ENCODE measurements around the gene SRCAP. TPM values are rescaled to one million over a fixed set of nuclear protein-coding genes. Genes with fewer than 3 reads are reported as not detected.

Gene SRCAP
- total RNA-seq, 1 experiment from 2014 or later: 58.5 TPM

- TF ChIP-seq ARID4B (CRISPR knock-in tag; IDR thresholded peaks at IDR 0.05; ENCODE audit: borderline replicate concordance): 0 out of 2 replicates have a peak, but pooled peaks have one; percentile 31
- no peak for TF ChIP-seq USF1 (CRISPR knock-in tag; IDR thresholded peaks at IDR 0.05)
- TF ChIP-seq ZNF423 (CRISPR knock-in tag; IDR thresholded peaks at IDR 0.05): 0 out of 2 replicates have a peak, but pooled peaks have one; percentile 8
- no peak for TF ChIP-seq E2F1 (CRISPR knock-in tag; IDR thresholded peaks at IDR 0.05)
Measured at GRCh38 chr16:30650369-30651123, 48.4 kb upstream of the SRCAP start, which contains the start of gene PRR14 (continued).

GRCh38 chr16:30651124-30652004 lies 47.6 kb upstream of the SRCAP start:
- H3K36me3 Mint-ChIP-seq: peaks cover 4% of the 10 kb centered on the region
- peak; percentile 66 for DNase-seq (ENCODE audit: low spot score)
- peaks cover 15% of the 10 kb centered on the region for H3K4me1 Mint-ChIP-seq
- H3K4me3 Mint-ChIP-seq: peak overlapping the region; percentile 97
- H3K27ac Mint-ChIP-seq: peak overlapping the region; percentile 98
- CTCF ChIA-PET: interaction anchor here (0.6 to 2.2 kb wide), 19 partner anchors 8 to 234 kb away, joined by 3 to 18 read pairs (median 6); partner anchors contain the start of gene DCTPP1
- H3K27me3 Mint-ChIP-seq (ENCODE audit: low read depth): peaks cover 38% of the 10 kb centered on the region
- H3K9me3 Mint-ChIP-seq: no peaks in the 10 kb centered on the region
- ATAC-seq: peak; percentile 35
- POLR2A ChIA-PET: interaction anchor here (0.7 to 2.3 kb wide), 7 partner anchors 7 to 619 kb away, joined by 3 to 7 read pairs (median 4); partner anchors contain the start of genes ZNF688 and ZNF764
- no peak for TF ChIP-seq ELF4 (CRISPR knock-in tag; IDR thresholded peaks at IDR 0.05; ENCODE audit: low read depth)
- TF ChIP-seq GRHL2 (CRISPR knock-in tag; IDR thresholded peaks at IDR 0.05; ENCODE audit: insufficient replicate concordance, severe bottlenecking): no peak
- TF ChIP-seq MYBL2 (CRISPR knock-in tag; IDR thresholded peaks at IDR 0.05): 0 out of 2 replicates have a peak, but pooled peaks have one; percentile 16
- TF ChIP-seq MXD4 (CRISPR knock-in tag; IDR thresholded peaks at IDR 0.05; ENCODE audit: borderline replicate concordance): no peak
- no peak for TF ChIP-seq FOXJ3 (CRISPR knock-in tag; IDR thresholded peaks at IDR 0.05; ENCODE audit: borderline replicate concordance)
- TF ChIP-seq MLX (CRISPR knock-in tag; IDR thresholded peaks at IDR 0.05): no peak
- no peak for TF ChIP-seq CBFB (CRISPR knock-in tag; IDR thresholded peaks at IDR 0.05; ENCODE audit: low read depth)
- no peak for TF ChIP-seq FOXP4 (CRISPR knock-in tag; IDR thresholded peaks at IDR 0.05)
- TF ChIP-seq ZNF423 (CRISPR knock-in tag; IDR thresholded peaks at IDR 0.05): 0 out of 2 replicates have a peak, but pooled peaks have one; percentile 35
- TF ChIP-seq NR2C2 (CRISPR knock-in tag; IDR thresholded peaks at IDR 0.05): no peak
- TF ChIP-seq IRF2 (CRISPR knock-in tag; IDR thresholded peaks at IDR 0.05; ENCODE audit: borderline replicate concordance, low read depth): no peak
- no peak for TF ChIP-seq ATF1 (CRISPR knock-in tag; IDR thresholded peaks at IDR 0.05)
- peak; percentile 14; the same call in 1 of the 2 replicates for TF ChIP-seq GABPB1 (CRISPR knock-in tag; IDR thresholded peaks at IDR 0.05)
- TF ChIP-seq SOX15 (CRISPR knock-in tag; IDR thresholded peaks at IDR 0.05): no peak
- TF ChIP-seq TEAD1 (CRISPR knock-in tag; IDR thresholded peaks at IDR 0.05): no peak
- TF ChIP-seq ERG (CRISPR knock-in tag; IDR thresholded peaks at IDR 0.05): no peak
- TF ChIP-seq NFATC4 (CRISPR knock-in tag; IDR thresholded peaks at IDR 0.05): no peak
- TF ChIP-seq NFYB (CRISPR knock-in tag; conservative IDR thresholded peaks at IDR 0.05; ENCODE audit: low read depth): no peak
- no peak for TF ChIP-seq E2F1 (CRISPR knock-in tag; IDR thresholded peaks at IDR 0.05)

All from WTC11 (cell line).